ENCODE data around the gene ZCCHC10. TPM values are rescaled to one million over a fixed set of nuclear protein-coding genes. Genes with fewer than 3 reads are reported as not detected.
"Not testable (repeated sequence)": the region's sequence is repeated elsewhere in the genome, so short reads cannot be mapped to it uniquely, and the experiment has no call there.

Gene ZCCHC10
- total RNA-seq, 4 donors from 2014 or later: 8.9 to 28.9 (median 18.5) TPM

DNA sequence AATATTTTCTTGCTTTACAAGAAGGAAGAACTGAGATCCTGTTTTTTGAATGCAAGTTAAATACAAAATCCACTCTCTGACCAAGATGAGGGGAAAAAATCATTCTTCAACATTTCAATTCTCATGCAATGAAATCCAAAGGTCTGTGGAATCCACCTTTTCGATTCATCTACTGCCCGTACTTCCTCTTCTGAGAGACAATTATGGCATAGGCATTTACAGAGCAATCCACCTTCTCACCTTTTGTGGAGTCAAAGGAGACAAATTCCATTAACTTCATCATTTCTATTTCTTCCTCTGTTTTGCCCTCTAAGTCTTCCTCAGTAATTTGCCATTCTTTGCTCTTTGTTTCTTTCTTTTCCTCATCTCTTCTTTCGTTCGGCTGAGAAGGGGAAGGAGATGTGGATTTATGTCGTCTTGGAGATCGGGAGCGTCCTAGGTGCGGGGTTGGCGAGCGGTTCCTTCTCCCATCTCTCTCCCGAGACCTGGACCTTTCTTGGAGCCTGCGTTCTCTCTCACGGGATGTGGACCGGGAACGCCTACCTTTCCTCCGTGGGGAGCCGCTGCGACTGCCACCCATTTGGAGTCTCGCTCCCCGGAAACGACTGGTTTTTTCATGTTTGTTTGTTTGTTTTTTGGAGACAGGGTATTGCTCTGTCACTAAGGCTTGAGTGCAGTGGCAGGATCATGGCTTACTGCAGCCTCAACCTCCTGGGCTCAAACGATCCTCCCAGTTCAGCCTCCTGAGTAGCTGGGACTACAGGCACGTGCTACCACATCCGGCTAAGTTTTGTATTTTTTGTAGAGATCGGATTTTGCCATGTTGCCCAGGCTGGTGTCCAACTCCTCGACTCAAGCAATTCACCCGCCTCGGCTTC lies 38.6 kb downstream of the ZCCHC10 start:
- TF ChIP-seq, protein P1, sequence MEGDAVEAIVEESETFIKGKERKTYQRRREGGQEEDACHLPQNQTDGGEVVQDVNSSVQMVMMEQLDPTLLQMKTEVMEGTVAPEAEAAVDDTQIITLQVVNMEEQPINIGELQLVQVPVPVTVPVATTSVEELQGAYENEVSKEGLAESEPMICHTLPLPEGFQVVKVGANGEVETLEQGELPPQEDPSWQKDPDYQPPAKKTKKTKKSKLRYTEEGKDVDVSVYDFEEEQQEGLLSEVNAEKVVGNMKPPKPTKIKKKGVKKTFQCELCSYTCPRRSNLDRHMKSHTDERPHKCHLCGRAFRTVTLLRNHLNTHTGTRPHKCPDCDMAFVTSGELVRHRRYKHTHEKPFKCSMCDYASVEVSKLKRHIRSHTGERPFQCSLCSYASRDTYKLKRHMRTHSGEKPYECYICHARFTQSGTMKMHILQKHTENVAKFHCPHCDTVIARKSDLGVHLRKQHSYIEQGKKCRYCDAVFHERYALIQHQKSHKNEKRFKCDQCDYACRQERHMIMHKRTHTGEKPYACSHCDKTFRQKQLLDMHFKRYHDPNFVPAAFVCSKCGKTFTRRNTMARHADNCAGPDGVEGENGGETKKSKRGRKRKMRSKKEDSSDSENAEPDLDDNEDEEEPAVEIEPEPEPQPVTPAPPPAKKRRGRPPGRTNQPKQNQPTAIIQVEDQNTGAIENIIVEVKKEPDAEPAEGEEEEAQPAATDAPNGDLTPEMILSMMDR (IDR thresholded peaks at IDR 0.05 in 4 of 5, conservative IDR thresholded peaks at IDR 0.05 in 1 of 5): no peak
- TF ChIP-seq POLR2A (IDR thresholded peaks at IDR 0.05): no peak
- H3K27me3 ChIP-seq: no peaks in the 10 kb centered on the region
- in situ Hi-C loops (cut with MboI; ENCODE audit: low sequenced_read_pairs in 4 of 4) (no loop called here), intact Hi-C loops (cut with DNase I; ENCODE audit: low total_unique reads) (no loop called here)
- H3K27ac ChIP-seq: no peak overlapping the region
- H3K9me3 ChIP-seq: no peaks in the 10 kb centered on the region
- H3K4me3 ChIP-seq: no peak overlapping the region
- ATAC-seq (no peak), DNase-seq (no peak)
- no peaks in the 10 kb centered on the region for H3K4me1 ChIP-seq
- H3K36me3 ChIP-seq: no peaks in the 10 kb centered on the region

DNA sequence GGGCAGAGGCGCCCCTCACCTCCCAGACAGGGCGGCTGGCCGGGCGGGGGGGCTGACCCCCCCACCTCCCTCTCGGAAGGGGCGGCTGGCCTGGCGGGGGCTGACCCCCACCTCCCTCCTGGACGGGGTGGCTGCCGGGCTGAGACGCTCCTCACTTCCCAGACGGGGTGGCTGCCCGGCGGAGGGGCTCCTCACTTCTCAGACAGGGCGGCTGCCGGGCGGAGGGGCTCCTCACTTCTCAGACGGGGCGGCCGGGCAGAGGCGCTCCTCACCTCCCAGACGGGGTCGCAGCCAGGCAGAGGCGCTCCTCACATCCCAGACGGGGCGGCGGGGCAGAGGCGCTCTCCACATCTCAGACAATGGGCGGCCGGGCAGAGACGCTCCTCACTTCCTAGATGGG lies 43.4 kb downstream of the ZCCHC10 start:
- DNase-seq; intact Hi-C loops (cut with DNase I; ENCODE audit: low total_unique reads); ATAC-seq: not testable (repeated sequence)

DNA sequence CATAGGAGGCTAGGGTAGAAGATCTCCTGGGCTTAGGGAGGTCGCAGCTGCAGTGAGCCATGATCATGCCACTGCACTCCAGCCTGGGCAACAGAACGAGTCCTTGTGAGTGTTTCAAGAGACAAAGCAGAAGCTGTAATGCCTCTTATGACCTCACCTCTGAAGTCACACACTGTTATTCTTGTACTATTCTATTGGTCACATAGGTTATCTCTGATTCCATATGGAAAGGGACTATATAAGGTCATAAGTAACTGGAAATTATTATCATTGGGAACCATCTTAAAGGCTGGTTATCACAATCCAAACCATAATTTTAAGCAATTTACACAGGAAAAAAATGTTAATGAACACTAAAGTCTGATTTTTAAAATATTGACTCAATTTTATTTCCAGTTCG lies 45.1 kb downstream of the ZCCHC10 start:
- no peaks in the 10 kb centered on the region for H3K27me3 ChIP-seq
- ATAC-seq (no peak), DNase-seq (no peak)
- H3K4me3 ChIP-seq: no peak overlapping the region
- H3K27ac ChIP-seq: no peak overlapping the region
- no peaks in the 10 kb centered on the region for H3K9me3 ChIP-seq
- TF ChIP-seq, protein P1 (IDR thresholded peaks at IDR 0.05 in 4 of 5, conservative IDR thresholded peaks at IDR 0.05 in 1 of 5): no peak
- TF ChIP-seq POLR2A (IDR thresholded peaks at IDR 0.05): no peak
- no peaks in the 10 kb centered on the region for H3K4me1 ChIP-seq
- intact Hi-C loops (cut with DNase I; ENCODE audit: low total_unique reads) (no loop called here), in situ Hi-C loops (cut with MboI; ENCODE audit: low sequenced_read_pairs in 4 of 4) (no loop called here)
- no peaks in the 10 kb centered on the region for H3K36me3 ChIP-seq

More for the DNA sequence above, 43.4 kb downstream of the ZCCHC10 start:
- in situ Hi-C loops (cut with MboI; ENCODE audit: low sequenced_read_pairs in 4 of 4); H3K36me3 ChIP-seq; H3K27ac ChIP-seq; H3K4me1 ChIP-seq; H3K27me3 ChIP-seq; H3K9me3 ChIP-seq; H3K4me3 ChIP-seq: not testable (repeated sequence)

DNA sequence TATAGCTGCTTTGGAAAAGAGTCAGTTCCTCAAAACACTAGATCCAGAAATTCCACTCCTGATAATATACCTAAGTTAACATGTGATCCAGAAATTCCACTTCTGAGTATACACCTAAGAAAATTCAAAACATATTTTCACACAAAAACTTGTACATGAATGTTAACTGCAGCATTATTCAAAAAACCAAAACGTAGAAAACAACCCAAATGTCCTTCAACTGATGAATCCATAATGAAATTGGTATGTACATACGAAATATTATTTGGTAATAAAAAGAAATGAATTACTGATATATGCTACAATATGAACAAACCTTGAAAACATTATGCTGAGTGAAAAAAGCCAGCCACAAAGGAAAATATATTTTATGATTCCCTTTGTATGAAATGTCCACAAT lies 46.4 kb downstream of the ZCCHC10 start:
- H3K36me3 ChIP-seq: no peaks in the 10 kb centered on the region
- TF ChIP-seq, protein P1 (IDR thresholded peaks at IDR 0.05 in 4 of 5, conservative IDR thresholded peaks at IDR 0.05 in 1 of 5): no peak
- TF ChIP-seq POLR2A (IDR thresholded peaks at IDR 0.05): no peak
- H3K27ac ChIP-seq: no peak overlapping the region
- no peak overlapping the region for H3K4me3 ChIP-seq
- DNase-seq (no peak), ATAC-seq (no peak)
- intact Hi-C loops (cut with DNase I; ENCODE audit: low total_unique reads) (no loop called here), in situ Hi-C loops (cut with MboI; ENCODE audit: low sequenced_read_pairs in 4 of 4) (no loop called here)
- H3K27me3 ChIP-seq: no peaks in the 10 kb centered on the region
- no peaks in the 10 kb centered on the region for H3K9me3 ChIP-seq
- no peaks in the 10 kb centered on the region for H3K4me1 ChIP-seq

DNA sequence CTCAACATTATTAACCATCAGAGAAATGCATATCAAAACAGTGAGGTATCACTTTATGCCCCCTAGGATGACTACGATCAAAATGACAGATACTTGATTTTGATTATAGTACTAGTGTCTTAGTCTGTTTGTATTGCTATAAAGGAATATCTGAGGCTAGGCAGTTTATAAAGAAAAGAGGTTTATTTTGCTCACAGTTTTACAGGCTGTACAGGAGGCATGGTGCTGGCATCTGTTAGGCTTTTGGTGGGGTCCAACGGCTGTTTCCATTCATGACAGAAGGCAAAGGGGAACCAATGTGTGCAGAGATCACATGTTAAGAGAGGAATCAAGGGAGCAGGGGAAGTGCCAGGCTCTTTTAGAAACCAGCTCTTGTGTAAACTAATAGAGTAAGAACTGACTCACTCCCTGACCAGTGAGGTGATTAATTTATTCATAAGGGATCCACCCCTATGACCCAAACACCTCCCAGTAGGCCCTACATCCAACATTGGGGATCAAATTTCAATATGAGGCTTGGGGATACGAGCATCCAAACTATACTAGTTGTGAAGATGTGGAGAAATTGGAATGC lies 46.9 kb downstream of the ZCCHC10 start:
- H3K27ac ChIP-seq: no peak overlapping the region
- H3K4me3 ChIP-seq: no peak overlapping the region
- no peaks in the 10 kb centered on the region for H3K4me1 ChIP-seq
- intact Hi-C loops (cut with DNase I; ENCODE audit: low total_unique reads): no loop called here
- no peak for TF ChIP-seq POLR2A (IDR thresholded peaks at IDR 0.05)
- TF ChIP-seq, protein P1 (IDR thresholded peaks at IDR 0.05 in 4 of 5, conservative IDR thresholded peaks at IDR 0.05 in 1 of 5): no peak
- no peaks in the 10 kb centered on the region for H3K27me3 ChIP-seq
- no peak for DNase-seq
- H3K9me3 ChIP-seq: no peaks in the 10 kb centered on the region
- ATAC-seq: no peak
- no peaks in the 10 kb centered on the region for H3K36me3 ChIP-seq
- in situ Hi-C loops (cut with MboI; ENCODE audit: low sequenced_read_pairs in 4 of 4): no loop called here

All from gastrocnemius medialis (tissue), 4 donors.